ENCODE measurements around the gene TRIO.

The TRIO gene

GRCh38 chr5:14296533-14297331 lies 153.6 kb downstream of the TRIO start:
- TF ChIP-seq CTCF (IDR thresholded peaks at IDR 0.05) = no peak
- no peaks in the 10 kb centered on the region for H3K36me3 ChIP-seq
- H3K9me3 ChIP-seq = no peaks in the 10 kb centered on the region
- H3K27ac ChIP-seq = no peak overlapping the region
- H3K27me3 ChIP-seq = no peaks in the 10 kb centered on the region
- no peak overlapping the region for H3K4me3 ChIP-seq (ENCODE audit: low read depth in 1 of 2, low read length in 1 of 2)
- no peaks in the 10 kb centered on the region for H3K4me1 ChIP-seq (ENCODE audit: control insufficient read depth in 1 of 2, insufficient read depth in 1 of 2, low read depth in 1 of 2, low read length in 1 of 2)

- no peaks in the 10 kb centered on the region for H3K27me3 ChIP-seq
- H3K4me1 ChIP-seq (ENCODE audit: control insufficient read depth in 1 of 2, insufficient read depth in 1 of 2, low read depth in 1 of 2, low read length in 1 of 2) = no peaks in the 10 kb centered on the region
- no peak for TF ChIP-seq CTCF (IDR thresholded peaks at IDR 0.05)
- no peak overlapping the region for H3K4me3 ChIP-seq (ENCODE audit: low read depth in 1 of 2, low read length in 1 of 2)
- no peaks in the 10 kb centered on the region for H3K36me3 ChIP-seq
- no peaks in the 10 kb centered on the region for H3K9me3 ChIP-seq
- H3K27ac ChIP-seq = no peak overlapping the region
Measured at GRCh38 chr5:14297697-14298096, 154.6 kb downstream of the TRIO start.

- TF ChIP-seq CTCF (IDR thresholded peaks at IDR 0.05) = no peak
Measured at GRCh38 chr5:14298126-14298847, 155.1 kb downstream of the TRIO start.

GRCh38 chr5:14299666-14300065 lies 156.5 kb downstream of the TRIO start:
- Histone ChIP-seq H3K4me1 (ENCODE audit: control insufficient read depth in 1 of 2, insufficient read depth in 1 of 2, low read depth in 1 of 2, low read length in 1 of 2) (no peaks in the 10 kb centered on the region), H3K27ac (no peak overlapping the region), H3K27me3 (no peaks in the 10 kb centered on the region), H3K36me3 (no peaks in the 10 kb centered on the region), H3K4me3 (ENCODE audit: low read depth in 1 of 2, low read length in 1 of 2) (no peak overlapping the region), H3K9me3 (no peaks in the 10 kb centered on the region)
- TF ChIP-seq CTCF (IDR thresholded peaks at IDR 0.05) = no peak

More at GRCh38 chr5:14298126-14298847, 155.1 kb downstream of the TRIO start:
- H3K4me3 ChIP-seq (ENCODE audit: low read depth in 1 of 2, low read length in 1 of 2) = no peak overlapping the region
- H3K27me3 ChIP-seq = no peaks in the 10 kb centered on the region
- no peaks in the 10 kb centered on the region for H3K36me3 ChIP-seq
- H3K27ac ChIP-seq = no peak overlapping the region
- no peaks in the 10 kb centered on the region for H3K9me3 ChIP-seq
- no peaks in the 10 kb centered on the region for H3K4me1 ChIP-seq (ENCODE audit: control insufficient read depth in 1 of 2, insufficient read depth in 1 of 2, low read depth in 1 of 2, low read length in 1 of 2)

- H3K27me3 ChIP-seq = no peaks in the 10 kb centered on the region
- H3K4me3 ChIP-seq (ENCODE audit: low read depth in 1 of 2, low read length in 1 of 2) = no peak overlapping the region
- H3K9me3 ChIP-seq = no peaks in the 10 kb centered on the region
- H3K4me1 ChIP-seq (ENCODE audit: control insufficient read depth in 1 of 2, insufficient read depth in 1 of 2, low read depth in 1 of 2, low read length in 1 of 2) = peaks cover 0 to 6% of the 10 kb centered on the region in 2 experiments
- no peak for TF ChIP-seq CTCF (IDR thresholded peaks at IDR 0.05)
- H3K27ac ChIP-seq = no peak overlapping the region
- H3K36me3 ChIP-seq = no peaks in the 10 kb centered on the region
Measured at GRCh38 chr5:14301186-14301585, 158.0 kb downstream of the TRIO start.

All from neutrophil (primary cell).